ENCODE results near the gene PNPLA1.

The PNPLA1 gene

GRCh38 chr6:36286858-36287257, 17.0 kb downstream of the PNPLA1 start:
- no peak for DNase-seq
- Mint-ChIP-seq H3K4me1 (ENCODE audit: low read depth) (peaks cover 7% of the 10 kb centered on the region), H3K36me3 (ENCODE audit: low read depth) (no peaks in the 10 kb centered on the region), H3K9me3 (no peaks in the 10 kb centered on the region), H3K27me3 (peaks cover 31% of the 10 kb centered on the region), H3K27ac (no peak overlapping the region), H3K4me3 (no peak overlapping the region)

- DNase-seq, result no peak
- Mint-ChIP-seq H3K27me3 (peaks cover 17% of the 10 kb centered on the region), H3K27ac (no peak overlapping the region), H3K9me3 (no peaks in the 10 kb centered on the region), H3K36me3 (ENCODE audit: low read depth) (no peaks in the 10 kb centered on the region), H3K4me3 (no peak overlapping the region), H3K4me1 (ENCODE audit: low read depth) (peaks cover 7% of the 10 kb centered on the region)
Observed at GRCh38 chr6:36289281-36289878, 19.5 kb downstream of the PNPLA1 start.

- H3K27ac Mint-ChIP-seq, result no peak overlapping the region
- no peak for DNase-seq
- H3K4me3 Mint-ChIP-seq, result no peak overlapping the region
Observed at GRCh38 chr6:36290668-36291620, 21.1 kb downstream of the PNPLA1 start.

GRCh38 chr6:36292170-36292569, 22.3 kb downstream of the PNPLA1 start:
- H3K36me3 Mint-ChIP-seq (ENCODE audit: low read depth), result no peaks in the 10 kb centered on the region
- no peaks in the 10 kb centered on the region for H3K27me3 Mint-ChIP-seq
- no peak for DNase-seq
- no peak overlapping the region for H3K4me3 Mint-ChIP-seq
- peaks cover 7% of the 10 kb centered on the region for H3K4me1 Mint-ChIP-seq (ENCODE audit: low read depth)
- no peak overlapping the region for H3K27ac Mint-ChIP-seq
- no peaks in the 10 kb centered on the region for H3K9me3 Mint-ChIP-seq

More at GRCh38 chr6:36290668-36291620, 21.1 kb downstream of the PNPLA1 start:
- no peaks in the 10 kb centered on the region for H3K36me3 Mint-ChIP-seq (ENCODE audit: low read depth)
- no peaks in the 10 kb centered on the region for H3K9me3 Mint-ChIP-seq
- peaks cover 3% of the 10 kb centered on the region for H3K27me3 Mint-ChIP-seq
- peaks cover 7% of the 10 kb centered on the region for H3K4me1 Mint-ChIP-seq (ENCODE audit: low read depth)

GRCh38 chr6:36296240-36296639, 26.4 kb downstream of the PNPLA1 start:
- Mint-ChIP-seq H3K36me3 (ENCODE audit: low read depth) (no peaks in the 10 kb centered on the region), H3K9me3 (no peaks in the 10 kb centered on the region), H3K27me3 (peaks cover 6% of the 10 kb centered on the region), H3K4me1 (ENCODE audit: low read depth) (no peaks in the 10 kb centered on the region), H3K4me3 (no peak overlapping the region), H3K27ac (no peak overlapping the region)
- no peak for DNase-seq

GRCh38 chr6:36297051-36297450, 27.2 kb downstream of the PNPLA1 start:
- Mint-ChIP-seq H3K9me3 (no peaks in the 10 kb centered on the region), H3K4me1 (ENCODE audit: low read depth) (no peaks in the 10 kb centered on the region), H3K36me3 (ENCODE audit: low read depth) (no peaks in the 10 kb centered on the region), H3K4me3 (no peak overlapping the region), H3K27me3 (peaks cover 11% of the 10 kb centered on the region), H3K27ac (no peak overlapping the region)
- DNase-seq, result no peak

- no peak for DNase-seq
- Mint-ChIP-seq H3K36me3 (ENCODE audit: low read depth) (no peaks in the 10 kb centered on the region), H3K27ac (no peak overlapping the region), H3K27me3 (peaks cover 14% of the 10 kb centered on the region), H3K4me1 (ENCODE audit: low read depth) (no peaks in the 10 kb centered on the region), H3K4me3 (no peak overlapping the region), H3K9me3 (no peaks in the 10 kb centered on the region)
Observed at GRCh38 chr6:36297511-36297910, 27.7 kb downstream of the PNPLA1 start.

GRCh38 chr6:36298027-36298426, 28.2 kb downstream of the PNPLA1 start:
- H3K27me3 Mint-ChIP-seq, result peaks cover 14% of the 10 kb centered on the region
- H3K4me3 Mint-ChIP-seq, result no peak overlapping the region
- H3K36me3 Mint-ChIP-seq (ENCODE audit: low read depth), result no peaks in the 10 kb centered on the region
- H3K4me1 Mint-ChIP-seq (ENCODE audit: low read depth), result peaks cover 3% of the 10 kb centered on the region
- no peak overlapping the region for H3K27ac Mint-ChIP-seq
- no peaks in the 10 kb centered on the region for H3K9me3 Mint-ChIP-seq
- DNase-seq, result no peak

- no peak overlapping the region for H3K27ac Mint-ChIP-seq
- DNase-seq, result no peak
- no peaks in the 10 kb centered on the region for H3K9me3 Mint-ChIP-seq
- H3K27me3 Mint-ChIP-seq, result peaks cover 14% of the 10 kb centered on the region
- no peaks in the 10 kb centered on the region for H3K36me3 Mint-ChIP-seq (ENCODE audit: low read depth)
- H3K4me1 Mint-ChIP-seq (ENCODE audit: low read depth), result peaks cover 3% of the 10 kb centered on the region
- no peak overlapping the region for H3K4me3 Mint-ChIP-seq
Observed at GRCh38 chr6:36301085-36301658, 31.3 kb downstream of the PNPLA1 start.

GRCh38 chr6:36301781-36302180, 31.9 kb downstream of the PNPLA1 start:
- H3K27ac Mint-ChIP-seq, result no peak overlapping the region
- no peak overlapping the region for H3K4me3 Mint-ChIP-seq
- H3K4me1 Mint-ChIP-seq (ENCODE audit: low read depth), result peaks cover 3% of the 10 kb centered on the region
- H3K9me3 Mint-ChIP-seq, result no peaks in the 10 kb centered on the region
- no peak for DNase-seq
- no peaks in the 10 kb centered on the region for H3K36me3 Mint-ChIP-seq (ENCODE audit: low read depth)
- peaks cover 14% of the 10 kb centered on the region for H3K27me3 Mint-ChIP-seq

- peaks cover 3% of the 10 kb centered on the region for H3K4me1 Mint-ChIP-seq (ENCODE audit: low read depth)
- DNase-seq, result peak; percentile 87
- no peaks in the 10 kb centered on the region for H3K9me3 Mint-ChIP-seq
- peaks cover 14% of the 10 kb centered on the region for H3K27me3 Mint-ChIP-seq
- H3K27ac Mint-ChIP-seq, result no peak overlapping the region
- H3K4me3 Mint-ChIP-seq, result no peak overlapping the region
- H3K36me3 Mint-ChIP-seq (ENCODE audit: low read depth), result no peaks in the 10 kb centered on the region
Observed at GRCh38 chr6:36302227-36302976, 32.5 kb downstream of the PNPLA1 start.

- Mint-ChIP-seq H3K4me1 (ENCODE audit: low read depth) (peaks cover 3% of the 10 kb centered on the region), H3K36me3 (ENCODE audit: low read depth) (no peaks in the 10 kb centered on the region), H3K4me3 (no peak overlapping the region), H3K27me3 (peaks cover 10% of the 10 kb centered on the region), H3K27ac (no peak overlapping the region), H3K9me3 (no peaks in the 10 kb centered on the region)
- no peak for DNase-seq
Observed at GRCh38 chr6:36305885-36306284, 36.0 kb downstream of the PNPLA1 start.

- H3K4me1 Mint-ChIP-seq (ENCODE audit: low read depth), result peaks cover 3% of the 10 kb centered on the region
- H3K27ac Mint-ChIP-seq, result no peak overlapping the region
- no peaks in the 10 kb centered on the region for H3K9me3 Mint-ChIP-seq
- H3K27me3 Mint-ChIP-seq, result peaks cover 7% of the 10 kb centered on the region
- no peaks in the 10 kb centered on the region for H3K36me3 Mint-ChIP-seq (ENCODE audit: low read depth)
- no peak for DNase-seq
- H3K4me3 Mint-ChIP-seq, result no peak overlapping the region
Observed at GRCh38 chr6:36306375-36306774, 36.5 kb downstream of the PNPLA1 start.

GRCh38 chr6:36308514-36308913, 38.7 kb downstream of the PNPLA1 start:
- H3K9me3 Mint-ChIP-seq, result no peaks in the 10 kb centered on the region
- no peak overlapping the region for H3K27ac Mint-ChIP-seq
- H3K4me1 Mint-ChIP-seq (ENCODE audit: low read depth), result no peaks in the 10 kb centered on the region
- no peak overlapping the region for H3K4me3 Mint-ChIP-seq
- DNase-seq, result no peak
- H3K36me3 Mint-ChIP-seq (ENCODE audit: low read depth), result no peaks in the 10 kb centered on the region
- H3K27me3 Mint-ChIP-seq, result no peaks in the 10 kb centered on the region

All from activated T-cell treated with anti-CD3 and anti-CD28 coated beads, Interleukin-2, amount 50 U/mL, for 24 hours (primary cell).